COLO668 (cell line): ENCODE data around the gene PCDH12.

Experiments
- DNase-seq: peaks from one replicate; lab custom pipeline; 2025; ENCODE audit not compliant: unreplicated experiment; lab: John Stamatoyannopoulos, UW

The PCDH12 gene

DNA sequence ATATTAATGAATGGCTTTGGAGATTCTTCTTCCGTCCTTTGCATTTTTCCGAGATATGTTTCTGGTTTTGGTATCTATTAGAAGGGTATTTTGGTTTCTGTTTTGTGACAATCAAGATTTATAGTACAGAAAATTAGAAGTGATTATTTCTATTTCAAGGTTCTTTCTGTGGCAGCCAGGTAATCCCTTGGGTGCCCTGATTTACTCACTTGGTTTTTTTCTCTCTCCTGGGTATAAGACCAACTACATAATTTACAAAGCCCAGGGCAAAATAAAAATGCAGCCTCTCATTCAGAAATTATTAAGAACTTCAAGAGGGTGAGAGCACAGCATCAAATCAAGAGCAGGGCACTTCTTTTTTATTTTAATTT, 8.9 kb upstream of the PCDH12 start:
- no peak for DNase-seq

DNA sequence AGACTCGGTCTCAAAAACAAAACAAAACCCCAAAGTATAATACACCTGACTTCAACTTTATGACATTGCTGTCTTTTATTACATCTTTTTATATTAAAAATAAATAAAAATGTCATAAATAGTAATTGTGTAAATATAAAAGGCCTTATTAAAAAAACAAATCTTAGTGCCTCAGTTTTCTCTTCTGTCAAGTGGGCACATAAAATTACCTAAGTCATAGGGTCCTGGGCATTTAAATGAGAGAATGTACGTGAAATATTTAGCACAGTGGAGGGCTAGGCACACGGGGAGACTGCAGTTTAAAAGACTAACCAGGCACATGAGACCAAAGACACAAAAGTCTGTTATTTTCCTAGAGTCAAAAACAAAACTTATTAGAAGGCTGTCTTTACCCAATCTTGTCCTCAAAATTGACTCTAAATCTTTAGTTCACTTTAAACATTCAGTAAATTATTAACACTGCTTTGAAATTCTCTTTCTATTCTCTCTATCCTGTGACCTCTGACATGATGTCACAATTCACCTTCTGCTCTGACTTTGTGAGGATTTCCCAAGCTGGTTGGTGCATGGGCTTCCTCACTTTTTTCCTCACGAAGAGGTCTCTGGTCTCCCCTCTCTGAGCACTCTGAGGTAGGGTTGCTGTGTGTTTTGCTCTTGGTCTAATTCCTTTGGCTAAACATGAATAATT, 8.4 kb upstream of the PCDH12 start:
- DNase-seq, result no peak

DNA sequence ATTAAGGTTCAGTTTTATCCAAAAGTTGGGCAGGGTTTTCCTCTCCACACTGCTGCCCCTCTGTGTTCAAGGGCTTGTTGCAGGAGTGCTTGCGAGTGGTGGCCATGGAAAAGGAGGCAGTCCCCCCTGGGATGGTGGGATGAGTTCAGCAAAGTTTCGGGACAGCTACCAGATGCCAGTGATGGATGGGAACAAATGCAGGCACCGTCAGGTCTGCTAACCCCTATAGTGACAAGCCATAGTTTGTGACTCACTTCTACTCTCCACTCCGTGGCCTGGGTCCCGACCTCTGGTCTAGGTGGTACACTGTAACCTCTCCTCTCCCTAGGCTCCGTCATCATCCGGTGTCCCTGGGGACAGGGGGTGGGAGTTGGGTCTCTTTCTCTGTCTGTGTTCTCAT, 7.1 kb upstream of the PCDH12 start:
- DNase-seq, result no peak

DNA sequence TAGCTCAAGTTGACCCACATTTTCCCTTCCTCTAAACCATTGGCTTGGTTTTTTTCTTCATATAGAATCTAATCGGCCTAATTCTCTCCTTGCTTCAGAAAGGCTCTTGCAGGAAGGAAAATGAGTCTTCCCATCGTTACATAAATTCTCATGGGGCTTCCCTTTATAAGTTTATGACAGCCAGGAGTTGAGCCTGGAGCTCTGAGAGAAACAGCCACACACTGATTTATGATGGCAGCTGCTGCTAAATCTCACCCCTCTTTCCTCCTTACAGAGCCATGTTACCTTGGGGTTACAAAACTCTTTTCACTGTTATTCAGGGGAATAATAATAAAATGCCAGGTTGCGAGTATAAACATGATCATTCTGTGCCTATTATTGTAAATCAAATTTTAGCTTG, 5.7 kb upstream of the PCDH12 start:
- no peak for DNase-seq

DNA sequence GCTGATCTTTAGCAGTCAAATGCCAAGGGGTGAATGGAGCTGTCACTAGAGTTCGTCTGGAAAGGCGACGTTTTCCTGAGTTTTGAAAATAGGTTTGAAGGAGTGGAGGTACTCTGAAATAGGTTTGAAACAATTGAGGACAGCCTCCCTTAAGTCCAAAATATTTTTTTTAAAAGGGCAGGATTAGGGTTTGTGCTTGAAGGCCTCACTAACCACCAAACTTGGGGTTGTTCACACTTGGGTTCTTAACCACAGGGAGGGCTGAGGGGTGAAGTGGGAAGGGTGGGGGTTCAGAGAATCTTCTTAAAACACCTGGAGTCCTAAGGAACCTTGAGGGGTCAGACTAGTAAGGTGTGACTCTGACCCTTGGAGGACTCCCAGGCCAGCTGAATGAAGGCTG, 3.5 kb upstream of the PCDH12 start:
- DNase-seq, result no peak

DNA sequence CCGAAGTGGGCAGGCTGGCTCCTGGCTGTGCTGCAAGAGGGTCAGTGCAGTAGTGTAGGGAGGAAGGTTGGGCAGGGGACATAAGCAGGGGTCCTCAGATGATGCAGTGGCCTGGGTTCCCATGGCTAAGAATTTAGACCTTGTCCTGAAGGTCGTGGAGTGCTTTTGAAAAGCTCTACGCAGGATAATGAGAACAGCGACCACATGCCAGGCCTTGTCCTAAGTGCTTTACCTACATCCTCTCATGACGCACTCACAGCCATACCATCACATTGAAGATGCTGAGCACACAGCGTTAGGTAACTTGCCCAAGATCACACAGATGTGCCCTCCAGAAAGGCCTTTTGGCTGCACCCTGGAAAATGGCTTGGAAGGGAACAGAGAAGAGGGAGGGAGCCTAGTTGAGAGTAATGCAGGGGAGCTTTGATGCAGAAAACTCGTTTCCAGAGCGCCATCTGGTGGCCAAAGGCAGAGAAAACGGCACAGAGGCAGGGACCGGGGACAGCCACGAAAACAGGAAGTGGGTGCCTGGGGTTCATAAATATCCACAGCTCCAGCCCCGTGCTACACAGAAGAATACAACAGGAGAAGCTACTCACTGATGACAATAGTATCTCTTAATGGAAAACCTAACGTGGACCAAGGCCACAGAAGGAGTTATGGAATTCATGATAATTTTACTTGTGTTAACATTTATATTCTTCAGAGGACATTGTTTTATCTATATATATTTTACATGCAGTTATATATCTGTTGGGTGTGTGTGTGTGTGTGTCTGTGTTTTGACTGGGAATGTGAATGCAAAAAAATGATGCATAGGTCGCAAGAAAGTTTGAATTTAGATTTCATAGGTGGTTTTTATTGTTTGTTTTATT, 2.7 kb upstream of the PCDH12 start:
- DNase-seq, result peak; percentile 81

DNA sequence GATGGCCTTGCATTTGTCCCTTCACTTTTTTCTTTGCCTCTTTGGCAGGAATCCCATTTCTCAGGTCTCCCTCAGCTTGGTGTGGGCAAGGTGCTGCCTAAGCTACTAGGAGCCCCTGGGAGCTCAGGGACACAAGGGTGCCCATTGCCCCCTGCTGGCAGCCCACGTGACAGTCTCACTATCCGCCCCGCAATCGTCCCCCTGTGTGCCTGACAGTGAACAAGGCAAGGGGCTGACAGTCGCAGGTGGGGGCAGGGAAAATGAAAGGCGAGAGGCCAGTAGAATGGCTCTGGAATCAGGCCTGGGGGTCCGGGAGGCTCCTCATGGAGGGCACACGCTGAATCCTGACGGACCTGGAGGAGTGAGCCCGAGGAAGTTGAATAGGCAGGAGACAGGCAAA, 2.0 kb upstream of the PCDH12 start:
- DNase-seq, result peak; percentile 2

DNA sequence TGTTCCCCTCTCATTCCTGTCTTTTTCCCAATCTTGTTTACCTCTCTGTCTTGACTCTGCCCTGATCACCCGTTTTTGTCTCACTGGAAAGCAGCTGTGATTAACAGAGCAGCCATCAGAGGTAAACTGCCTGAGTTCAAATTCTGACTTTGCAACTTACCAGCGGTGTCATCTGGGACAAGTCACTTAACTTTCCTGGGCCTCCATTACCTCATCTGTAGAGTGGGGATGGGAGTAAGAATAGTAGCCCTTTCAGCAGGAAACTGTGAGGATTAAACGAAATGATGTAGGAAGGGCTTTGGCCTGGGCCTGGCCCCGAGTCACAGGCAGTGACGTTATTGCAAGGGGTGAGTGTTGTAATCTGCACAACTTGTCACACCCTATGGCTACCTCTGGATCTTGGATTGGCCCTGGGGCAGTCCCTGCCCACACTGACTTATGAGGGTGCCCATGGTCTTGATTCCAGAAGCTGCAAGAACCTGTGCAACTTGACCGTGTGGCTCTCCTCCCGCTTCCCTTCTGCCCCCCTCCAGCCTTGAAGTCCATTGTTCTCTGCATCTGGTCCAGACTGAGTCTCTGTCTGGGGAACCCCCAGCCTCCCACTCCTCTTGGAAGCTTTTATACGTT, 657 bp upstream of the PCDH12 start:
- DNase-seq, result no peak

DNA sequence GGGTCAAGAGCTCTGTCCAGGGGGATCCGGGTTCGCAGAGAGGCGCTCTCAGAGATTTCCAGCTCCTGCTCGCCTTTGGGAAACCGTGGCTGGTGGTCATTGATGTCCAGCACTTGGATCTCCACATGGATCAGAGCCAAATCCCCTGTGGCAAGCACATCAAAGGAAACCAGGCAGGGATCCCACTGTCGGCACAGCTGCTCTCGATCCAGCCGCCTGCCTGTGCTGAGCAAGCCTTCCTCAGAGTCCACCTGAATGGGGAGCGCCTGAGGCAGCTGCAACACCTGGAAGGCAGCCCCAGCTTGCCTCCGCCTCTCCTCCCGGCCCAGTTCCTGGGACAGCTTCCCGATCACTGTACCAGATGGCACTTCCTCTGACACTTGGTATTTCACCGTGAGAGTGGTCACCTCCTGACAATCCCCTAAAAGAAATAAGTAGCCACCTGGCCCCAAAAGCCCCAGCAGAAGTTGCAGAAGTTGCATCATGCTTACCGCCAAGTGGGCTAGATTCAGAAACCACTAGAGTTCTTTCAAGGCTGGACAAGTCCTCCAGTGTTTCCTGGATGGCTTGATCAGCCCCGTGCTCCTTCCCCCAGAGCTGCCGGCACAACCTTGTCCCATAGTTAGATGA, 520 bp downstream of the PCDH12 start:
- DNase-seq, result no peak

DNA sequence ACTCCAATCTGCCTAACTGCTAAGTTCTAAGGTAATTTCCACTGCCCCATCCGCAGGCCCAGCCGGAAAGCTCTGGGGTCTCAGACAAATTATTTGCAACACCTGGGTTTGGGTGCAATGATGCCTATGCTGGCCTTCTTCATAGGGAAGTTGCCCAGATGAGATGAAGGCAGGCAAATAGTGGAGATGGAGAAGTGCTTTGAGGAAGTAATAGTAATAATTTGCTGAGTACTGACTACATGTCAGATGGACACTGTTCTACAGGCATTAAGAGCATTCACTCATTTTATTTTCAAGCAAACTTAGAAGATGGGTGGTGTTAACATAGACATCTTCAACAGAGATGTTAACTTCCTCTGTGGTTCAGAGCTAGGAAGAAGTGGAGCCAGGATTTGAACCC, 3.8 kb downstream of the PCDH12 start:
- DNase-seq, result no peak

DNA sequence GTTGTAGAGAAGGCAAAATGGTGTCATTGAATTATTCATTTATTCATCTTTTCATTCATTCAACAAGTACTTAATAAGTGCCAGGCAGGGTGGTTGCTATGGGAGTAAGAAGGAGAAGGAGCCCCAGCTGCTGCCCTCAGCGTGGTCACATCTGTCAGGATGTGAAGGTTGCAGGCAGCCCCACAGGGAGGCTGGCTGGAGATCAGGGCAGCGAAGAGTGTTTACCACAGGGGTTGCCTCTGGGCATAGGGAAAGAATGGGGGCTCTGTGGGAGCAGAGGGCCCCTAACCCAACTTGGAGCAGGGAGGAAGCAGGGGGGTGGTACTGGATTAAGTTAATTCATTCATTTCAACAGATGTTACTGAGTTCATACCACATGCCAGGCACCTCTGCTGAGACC, 6.0 kb downstream of the PCDH12 start:
- no peak for DNase-seq

DNA sequence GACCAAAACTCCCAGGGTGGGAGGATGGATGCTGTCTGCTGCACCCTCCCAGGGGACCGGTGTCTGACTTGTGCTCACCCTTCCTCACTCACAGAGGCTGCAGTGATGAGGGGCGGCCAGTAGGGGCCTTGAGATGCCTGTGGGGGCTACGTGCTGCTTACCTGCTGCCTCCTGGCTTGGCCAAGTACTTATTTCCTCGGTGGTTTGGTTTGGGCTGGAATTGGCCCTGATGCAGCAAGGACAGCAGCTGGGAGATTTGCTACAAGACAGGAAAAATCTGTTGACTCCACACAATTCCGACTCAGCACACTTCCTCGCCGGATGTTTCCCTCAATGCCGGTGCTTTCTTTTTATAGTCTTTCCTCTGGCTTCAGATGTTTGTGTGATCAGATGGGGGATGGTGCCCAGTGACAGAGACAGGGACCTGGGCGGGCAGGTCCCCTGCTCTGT, 6.6 kb downstream of the PCDH12 start:
- DNase-seq, result no peak

DNA sequence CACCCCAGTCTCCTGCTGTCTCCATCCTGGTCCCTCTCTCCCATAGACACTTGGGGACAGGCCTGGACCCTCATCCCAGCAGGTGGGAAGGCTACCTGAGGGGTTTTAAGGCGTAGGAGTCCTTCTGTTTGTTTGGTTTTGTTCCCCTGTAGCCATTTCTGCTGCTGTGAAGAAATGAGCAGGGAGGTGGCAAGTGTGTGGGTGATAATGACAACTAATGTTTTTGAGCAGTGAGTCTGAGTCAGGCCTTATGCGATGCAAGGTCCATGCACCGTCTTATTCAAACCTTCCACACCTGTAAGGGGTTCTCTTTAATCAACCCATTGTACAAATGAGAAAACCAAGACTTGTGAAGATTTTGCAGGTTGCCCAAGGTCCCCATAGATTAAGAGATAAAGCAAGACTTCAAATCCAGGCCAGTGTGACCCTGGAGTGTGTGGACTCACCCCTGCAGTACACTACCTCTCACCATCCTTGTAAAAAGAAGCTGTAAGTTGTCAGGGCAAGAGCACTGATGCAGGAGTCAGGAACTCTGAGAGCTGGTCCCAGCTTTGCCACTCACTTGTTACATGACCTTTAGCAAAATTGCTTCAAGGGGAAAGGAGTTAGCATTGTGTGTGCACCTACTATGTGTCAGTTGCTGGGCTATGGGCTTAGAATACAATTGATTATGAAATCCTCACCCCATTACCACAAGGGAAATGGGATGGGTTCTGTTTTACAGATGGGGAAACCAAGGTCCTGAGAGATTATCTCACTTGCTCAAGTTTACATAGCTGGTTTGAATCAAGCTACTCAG, 7.6 kb downstream of the PCDH12 start:
- DNase-seq, result no peak

DNA sequence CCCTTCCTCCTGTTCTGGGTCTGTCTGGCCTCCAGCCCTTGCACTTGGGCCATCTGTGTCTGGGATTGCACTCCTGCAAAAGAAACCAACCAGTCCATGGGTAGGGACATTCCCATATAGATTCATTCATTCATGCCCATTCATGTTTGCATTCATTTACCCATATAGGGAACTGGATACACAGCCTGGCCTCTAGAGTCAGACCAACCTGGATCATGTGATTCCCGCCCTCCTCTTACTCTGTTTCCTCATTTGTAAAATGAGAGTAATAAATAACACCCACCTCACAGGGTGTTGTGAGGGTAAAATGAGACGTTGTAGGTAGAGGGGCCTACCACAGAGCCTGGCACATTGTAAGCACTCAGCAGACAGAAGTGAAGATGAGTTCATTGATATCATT, 8.5 kb downstream of the PCDH12 start:
- no peak for DNase-seq

DNA sequence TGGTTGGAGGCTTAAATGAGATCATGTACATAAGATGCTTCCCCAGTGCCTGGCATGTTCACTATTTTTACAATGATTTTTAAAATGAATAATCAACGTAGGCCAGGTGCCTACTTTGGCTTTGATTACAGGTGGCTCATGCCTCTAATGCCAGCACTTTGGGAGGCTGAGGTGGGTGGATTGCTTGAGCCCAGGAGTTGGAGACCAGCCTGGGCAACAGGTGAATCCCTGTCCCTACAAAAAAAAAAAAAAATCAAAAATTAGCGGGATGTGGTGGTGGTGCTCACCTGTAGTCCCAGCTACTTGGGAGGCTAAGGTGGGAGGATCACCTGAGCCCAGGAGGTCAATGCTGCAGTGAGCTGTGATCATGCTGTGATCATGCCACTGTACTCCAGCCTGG, 9.2 kb downstream of the PCDH12 start:
- DNase-seq, result no peak

DNA sequence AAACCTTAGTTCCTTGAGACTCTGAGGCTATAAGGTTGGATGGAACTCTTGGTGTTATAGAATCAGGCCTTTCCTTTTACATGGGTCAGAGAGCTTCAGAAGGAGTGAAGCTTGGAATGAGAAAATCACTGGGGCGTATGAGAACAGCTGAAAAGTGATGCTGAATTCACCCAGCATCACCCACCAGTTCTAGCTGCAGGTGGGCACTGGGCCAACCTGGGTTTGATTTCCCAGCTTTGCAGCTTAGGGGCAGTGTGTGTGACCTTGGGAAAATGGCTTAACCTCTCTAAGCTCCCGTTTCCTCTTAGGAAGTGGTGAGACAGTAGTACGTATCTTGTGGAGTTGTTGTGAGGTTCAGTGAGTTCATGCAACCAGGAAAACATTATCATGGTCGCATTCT, 10.7 kb downstream of the PCDH12 start:
- DNase-seq, result no peak

DNA sequence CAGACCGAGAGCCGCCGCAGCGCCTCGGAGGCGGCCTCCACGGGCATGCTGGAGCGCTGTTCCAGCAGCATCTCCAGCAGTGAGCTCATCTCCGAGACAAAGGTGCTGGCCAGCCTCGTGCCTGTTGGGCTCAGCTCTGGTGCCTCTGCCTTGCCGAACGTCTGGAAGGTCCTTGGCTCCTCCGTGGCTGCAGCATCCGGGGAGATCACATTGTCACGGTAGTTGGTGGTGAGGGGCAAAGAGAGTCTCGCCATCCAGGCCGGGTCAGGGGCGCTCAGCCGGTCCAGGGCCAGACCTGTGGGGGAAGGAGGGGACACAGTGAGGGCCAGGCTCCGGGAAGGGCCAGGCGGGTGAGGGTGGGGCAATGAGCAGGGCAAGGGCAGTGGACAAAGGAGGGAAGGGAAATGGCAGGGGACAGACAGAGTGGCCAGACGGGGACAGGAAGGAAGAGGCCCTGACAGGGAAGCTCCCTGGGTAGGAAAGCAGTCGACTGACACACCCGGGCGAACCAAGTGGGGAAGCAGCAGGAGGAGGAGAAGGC, 12.4 kb downstream of the PCDH12 start:
- no peak for DNase-seq

DNA sequence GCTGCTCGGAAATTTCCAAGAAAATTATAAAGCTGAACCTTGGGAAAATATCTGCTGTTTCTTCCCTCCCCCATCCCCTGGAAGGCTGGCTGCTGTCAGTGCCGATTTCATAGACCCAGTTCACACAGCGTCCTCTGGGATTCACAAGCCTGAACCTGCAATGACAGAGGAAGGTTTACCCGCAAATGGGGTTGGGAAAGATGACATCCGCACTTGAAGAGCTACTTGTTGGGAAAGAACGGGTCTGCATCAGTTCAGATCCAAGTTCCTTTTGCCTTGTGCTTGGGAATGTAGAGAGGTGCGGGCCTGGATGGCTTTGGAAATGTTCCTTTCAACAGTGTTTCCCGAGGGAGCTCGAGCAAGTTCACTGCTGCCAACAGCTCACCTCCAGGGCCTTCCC, 13.9 kb downstream of the PCDH12 start:
- DNase-seq, result no peak

DNA sequence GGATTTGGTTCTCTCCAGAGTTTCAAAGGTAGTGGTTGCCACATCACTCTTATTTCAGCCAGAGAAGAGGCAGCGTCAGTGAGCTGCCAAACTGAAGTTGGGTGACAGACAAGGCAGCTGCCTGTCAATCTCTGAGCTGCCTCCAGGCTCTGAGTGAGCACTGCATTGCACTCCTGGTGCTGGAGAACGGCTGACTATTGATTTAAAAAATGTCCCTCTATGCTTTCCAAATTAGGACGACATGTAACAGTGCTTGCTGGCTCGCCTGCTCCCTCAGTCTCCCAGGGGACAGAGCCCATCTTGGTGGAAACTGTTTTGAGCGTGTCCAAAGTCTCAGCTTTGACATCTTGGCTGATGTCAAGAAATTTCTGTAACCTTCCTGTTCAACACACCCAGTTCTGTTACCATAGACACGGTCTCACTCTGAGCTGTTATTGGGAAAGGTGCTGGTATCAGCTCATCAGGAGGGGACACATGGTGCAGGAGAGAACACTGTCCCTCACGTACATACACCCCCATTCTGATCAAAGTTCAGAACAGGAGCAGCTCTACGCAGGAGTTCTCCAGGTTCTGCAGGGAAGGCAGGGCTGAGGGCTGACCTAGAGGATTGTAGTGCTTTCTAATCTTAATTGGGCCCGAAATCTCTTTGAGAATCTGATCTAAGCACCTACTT, 15.7 kb downstream of the PCDH12 start:
- DNase-seq, result no peak

DNA sequence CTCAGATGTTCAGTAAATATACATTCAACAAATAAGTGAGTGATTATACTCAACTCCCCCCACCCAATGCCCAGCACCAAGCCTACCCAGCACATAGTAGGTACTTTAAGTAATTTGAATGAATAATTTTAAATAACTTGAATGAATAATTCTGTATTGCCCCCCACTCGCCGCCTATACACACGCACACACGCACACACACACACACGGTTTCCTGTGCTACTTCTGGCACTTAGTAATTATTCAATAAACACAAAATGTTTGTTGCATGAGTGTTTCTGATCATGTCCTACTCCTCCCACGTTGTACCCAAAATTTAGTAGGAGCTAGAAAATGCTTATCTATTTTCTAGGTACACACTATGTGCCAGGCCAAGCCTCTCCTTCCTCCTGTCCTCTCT, 16.2 kb downstream of the PCDH12 start:
- DNase-seq, result no peak
